ENCODE data around the gene SLC6A5.

GRCh38 chr11:20652150-20652806 is 52.9 kb downstream of the SLC6A5 start:
- TF ChIP-seq CHD1 (IDR thresholded peaks at IDR 0.05; ENCODE audit: low read length) (no peak), ATF1 (CRISPR knock-in tag; IDR thresholded peaks at IDR 0.05) (no peak), ATF1 (tag; IDR thresholded peaks at IDR 0.05) (no peak), ZFPM2 (CRISPR knock-in tag; IDR thresholded peaks at IDR 0.05) (no peak), SMC3 (conservative IDR thresholded peaks at IDR 0.05; ENCODE audit: insufficient read depth, low read depth, low read length) (no peak), WHSC1 (IDR thresholded peaks at IDR 0.05; ENCODE audit: low read length) (no peak), ETS1 (conservative IDR thresholded peaks at IDR 0.05; ENCODE audit: control insufficient read depth, low read depth, low read length) (no peak), CTCF (IDR thresholded peaks at IDR 0.05 in 2 of 3, conservative IDR thresholded peaks at IDR 0.05 in 1 of 3; ENCODE audit: insufficient read depth in 2 of 3, low read depth in 1 of 3, low read length in 3 of 3) (no peak), JUN (IDR thresholded peaks at IDR 0.05; ENCODE audit: borderline replicate concordance, low read depth, low read length) (no peak), JUN (CRISPR knock-in tag; IDR thresholded peaks at IDR 0.05; ENCODE audit: borderline replicate concordance) (no peak), POLR2A (conservative IDR thresholded peaks at IDR 0.05) (no peak)

Data from K562 (cell line).